Stimulated activated naive CD8-positive, alpha-beta T cell treated with anti-CD3 and anti-CD28 coated beads, Interleukin-15, Interleukin-2, amounts not matched to agents 100 ng/mL and 50 ng/mL, for 24 hours (primary cell): ENCODE measurements around the gene COL8A2.
"Not testable (repeated sequence)": the region's sequence is repeated elsewhere in the genome, so short reads cannot be mapped to it uniquely, and the experiment has no call there.

ENCODE experiments used
- H3K27ac Mint-ChIP-seq: one replicate; pipeline ENCODE4 v1.8.0; 2021; ENCODE audit warnings: mild to moderate bottlenecking, mixed read lengths
- H3K27me3 Mint-ChIP-seq: one replicate; pipeline ENCODE4 v1.8.0; 2021; ENCODE audit warnings: mixed read lengths
- H3K36me3 Mint-ChIP-seq: one replicate; pipeline ENCODE4 v1.8.0; 2021; ENCODE audit warnings: low read depth, mixed read lengths
- H3K4me1 Mint-ChIP-seq: one replicate; pipeline ENCODE4 v1.8.0; 2021; ENCODE audit warnings: low read depth, mixed read lengths
- H3K4me3 Mint-ChIP-seq: one replicate; pipeline ENCODE4 v1.8.0; 2021; ENCODE audit warnings: mild to moderate bottlenecking, mixed read lengths
- H3K9me3 Mint-ChIP-seq: one replicate; pipeline ENCODE4 v1.8.0; 2021; ENCODE audit warnings: mixed read lengths

Gene COL8A2

DNA sequence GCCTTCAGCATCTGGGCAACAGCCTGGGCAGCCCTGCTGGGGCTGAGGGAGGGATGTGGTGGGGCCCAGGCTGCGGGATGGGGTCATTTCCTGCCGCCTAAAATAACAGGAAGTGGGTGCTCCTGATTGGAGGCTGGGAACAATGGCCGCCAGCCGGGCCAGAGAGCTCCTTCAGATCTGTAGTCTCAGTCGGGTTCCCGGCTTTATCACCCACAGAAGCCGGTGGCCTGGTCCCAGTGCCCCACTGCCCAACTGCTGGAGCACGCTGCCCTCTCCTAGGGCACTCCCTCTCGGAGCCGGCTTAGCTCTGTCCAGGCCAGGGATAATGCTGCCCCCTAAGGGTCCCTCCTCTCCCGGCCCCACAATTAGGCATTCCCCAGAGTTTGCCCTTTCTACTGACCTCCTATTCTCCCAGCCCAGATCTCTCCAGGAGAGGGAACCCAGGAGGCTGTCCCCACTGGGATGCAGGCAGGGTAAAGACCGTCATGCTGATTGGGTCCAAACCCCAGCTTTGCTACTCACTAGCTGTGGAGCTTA is 36.0 kb upstream of the COL8A2 start:
- peak overlapping the region; percentile 94 for H3K27ac Mint-ChIP-seq
- H3K4me1 Mint-ChIP-seq = peaks cover 77% of the 10 kb centered on the region
- peaks cover 53% of the 10 kb centered on the region for H3K36me3 Mint-ChIP-seq
- peak overlapping the region; percentile 86 for H3K4me3 Mint-ChIP-seq
- no peaks in the 10 kb centered on the region for H3K27me3 Mint-ChIP-seq
- no peaks in the 10 kb centered on the region for H3K9me3 Mint-ChIP-seq

GRCh38 chr1:36160388-36160948 is 35.4 kb upstream of the COL8A2 start:
- peaks cover 72% of the 10 kb centered on the region for H3K4me1 Mint-ChIP-seq
- H3K9me3 Mint-ChIP-seq = no peaks in the 10 kb centered on the region
- peak overlapping the region; percentile 94 for H3K27ac Mint-ChIP-seq
- H3K4me3 Mint-ChIP-seq = peak overlapping the region; percentile 86
- no peaks in the 10 kb centered on the region for H3K27me3 Mint-ChIP-seq
- peaks cover 50% of the 10 kb centered on the region for H3K36me3 Mint-ChIP-seq

- peaks cover 48% of the 10 kb centered on the region for H3K36me3 Mint-ChIP-seq
- H3K27ac Mint-ChIP-seq = peak overlapping the region; percentile 94
- H3K4me1 Mint-ChIP-seq = peaks cover 70% of the 10 kb centered on the region
- H3K9me3 Mint-ChIP-seq = no peaks in the 10 kb centered on the region
- H3K27me3 Mint-ChIP-seq = no peaks in the 10 kb centered on the region
- peak overlapping the region; percentile 86 for H3K4me3 Mint-ChIP-seq
These were observed 34.8 kb upstream of the COL8A2 start for GRCh38 chr1:36159614-36160387.

DNA sequence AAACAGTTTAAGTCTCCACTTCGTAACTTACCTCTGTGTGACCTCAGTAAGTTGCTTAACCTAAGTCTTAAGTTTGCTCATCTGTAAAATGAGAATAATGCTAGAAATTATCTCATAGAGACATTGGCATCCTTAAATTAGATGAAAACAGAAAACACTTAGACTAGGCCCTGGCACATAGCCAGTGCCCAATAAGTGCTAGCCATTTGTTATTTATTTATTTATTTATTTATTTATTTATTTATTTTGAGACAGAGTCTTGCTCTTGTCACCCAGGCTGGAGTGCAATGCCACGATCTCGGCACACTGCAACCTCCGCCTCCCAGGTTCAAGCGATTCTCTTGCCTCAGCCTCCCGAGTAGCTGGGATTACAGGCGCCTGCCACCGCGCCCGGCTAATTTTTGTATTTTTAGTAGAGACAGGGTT is 33.8 kb upstream of the COL8A2 start:
- H3K4me3 Mint-ChIP-seq = peak overlapping the region; percentile 87
- peaks cover 70% of the 10 kb centered on the region for H3K4me1 Mint-ChIP-seq
- peaks cover 41% of the 10 kb centered on the region for H3K36me3 Mint-ChIP-seq
- H3K27me3 Mint-ChIP-seq, H3K9me3 Mint-ChIP-seq: not testable (repeated sequence)
- H3K27ac Mint-ChIP-seq = peak overlapping the region; percentile 91

GRCh38 chr1:36157973-36158826 is 33.2 kb upstream of the COL8A2 start:
- H3K27me3 Mint-ChIP-seq = no peaks in the 10 kb centered on the region
- peak overlapping the region; percentile 87 for H3K4me3 Mint-ChIP-seq
- H3K27ac Mint-ChIP-seq = peak overlapping the region; percentile 91
- peaks cover 74% of the 10 kb centered on the region for H3K4me1 Mint-ChIP-seq
- no peaks in the 10 kb centered on the region for H3K9me3 Mint-ChIP-seq
- H3K36me3 Mint-ChIP-seq = peaks cover 38% of the 10 kb centered on the region

- Mint-ChIP-seq H3K27me3 (no peaks in the 10 kb centered on the region), H3K9me3 (no peaks in the 10 kb centered on the region), H3K36me3 (peaks cover 29% of the 10 kb centered on the region), H3K4me3 (peak overlapping the region; percentile 87), H3K27ac (peak overlapping the region; percentile 91), H3K4me1 (peaks cover 74% of the 10 kb centered on the region)
These were observed 32.3 kb upstream of the COL8A2 start for GRCh38 chr1:36157115-36157903.

DNA sequence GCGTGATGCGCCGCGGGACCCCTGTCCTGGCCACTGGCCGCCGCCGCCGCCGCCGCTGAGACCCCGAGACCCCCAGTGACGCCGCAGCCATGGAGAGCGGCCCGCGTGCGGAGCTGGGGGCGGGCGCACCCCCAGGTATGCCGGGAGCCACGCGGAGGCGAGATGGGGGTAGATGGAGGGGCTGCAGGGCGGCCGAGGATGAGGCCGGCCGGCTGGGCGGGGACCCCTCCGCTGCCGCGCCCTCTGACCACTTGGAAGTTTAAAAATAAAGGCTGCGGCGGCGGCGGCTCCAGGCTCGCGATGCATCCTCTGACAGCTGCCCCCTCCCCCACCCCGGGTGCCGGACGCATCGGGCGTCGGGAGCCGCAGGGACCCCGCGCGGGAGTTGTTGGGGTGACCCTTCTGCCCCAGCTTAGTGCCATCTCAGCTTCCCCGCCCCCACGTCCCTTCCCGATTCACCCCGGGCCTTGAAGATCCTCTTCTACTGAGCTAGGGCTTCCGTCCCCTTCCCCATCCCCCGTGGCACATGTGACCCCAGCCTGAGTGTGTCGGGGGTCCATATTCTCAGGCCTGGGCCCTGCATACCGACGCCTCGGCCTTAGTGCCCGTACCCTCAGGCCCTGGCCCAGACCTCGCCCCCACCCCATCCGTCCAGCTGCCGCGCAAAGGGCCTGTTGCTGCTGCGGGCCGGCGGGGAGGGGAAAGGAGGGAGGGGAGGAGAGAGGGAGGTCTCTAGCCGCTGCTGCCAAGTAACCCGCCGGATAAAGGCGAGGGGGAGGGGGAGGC is 31.5 kb upstream of the COL8A2 start:
- peak overlapping the region; percentile 87 for H3K4me3 Mint-ChIP-seq
- no peaks in the 10 kb centered on the region for H3K9me3 Mint-ChIP-seq
- H3K4me1 Mint-ChIP-seq = peaks cover 74% of the 10 kb centered on the region
- peak overlapping the region; percentile 91 for H3K27ac Mint-ChIP-seq
- peaks cover 21% of the 10 kb centered on the region for H3K36me3 Mint-ChIP-seq
- H3K27me3 Mint-ChIP-seq = no peaks in the 10 kb centered on the region

DNA sequence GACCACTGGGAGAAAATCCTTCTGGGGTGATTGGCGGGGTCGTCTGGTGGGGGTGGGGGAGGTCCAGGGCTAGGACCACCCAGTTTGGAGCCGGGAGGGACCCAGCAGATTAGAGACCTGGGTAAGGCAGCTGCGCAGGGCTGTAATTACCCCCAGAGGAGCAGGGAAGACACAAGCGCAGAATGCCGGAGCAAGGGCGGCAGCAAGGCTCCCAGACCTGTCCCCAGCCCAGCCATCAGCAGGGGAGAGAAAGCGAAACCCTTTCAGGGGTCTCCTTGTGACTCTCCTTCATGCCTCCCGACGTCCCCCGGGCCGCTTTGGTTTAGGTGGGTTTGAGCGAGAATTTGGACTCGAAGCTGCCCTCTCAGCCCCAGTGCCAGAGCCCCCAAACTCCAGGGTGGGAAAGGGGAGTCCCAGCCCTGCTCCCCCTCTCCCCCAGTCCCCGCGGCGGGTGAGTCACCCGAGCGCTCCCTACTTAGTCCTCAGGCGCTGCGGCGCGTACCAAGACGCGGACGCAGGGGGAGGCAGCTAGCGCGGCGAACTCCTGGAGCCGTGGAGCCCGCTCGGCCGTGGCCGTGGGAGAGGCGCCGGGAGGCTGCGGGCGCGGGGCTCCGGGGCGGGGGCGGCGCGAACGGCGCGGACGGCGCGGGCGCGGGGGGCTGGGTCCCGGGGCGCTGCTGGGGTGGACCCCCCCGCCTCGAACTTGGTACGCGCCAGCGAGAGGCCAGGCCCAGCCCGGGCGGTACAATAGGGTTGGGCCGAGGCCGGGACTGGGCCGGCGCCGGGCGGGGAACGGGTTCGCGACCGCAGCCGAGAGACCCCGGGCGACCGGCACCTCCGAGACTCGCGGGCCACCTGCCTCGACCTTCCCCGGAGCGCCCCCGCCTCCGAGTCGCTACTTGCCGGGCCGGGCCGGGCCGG is 30.6 kb upstream of the COL8A2 start, which contains the start of gene MAP7D1:
Gene MAP7D1, plus strand, starts transcription at position 753 of the 921 bp plus-strand sequence. CDS start 258 bp downstream, outside the sequence.
- no peaks in the 10 kb centered on the region for H3K9me3 Mint-ChIP-seq
- H3K4me3 Mint-ChIP-seq = peak within 1 kb of the TSS; percentile 87
- H3K36me3 Mint-ChIP-seq = peaks cover 15% of the 10 kb centered on the region
- H3K27ac Mint-ChIP-seq = peak within 1 kb of the TSS; percentile 91
- no peaks in the 10 kb centered on the region for H3K27me3 Mint-ChIP-seq
- H3K4me1 Mint-ChIP-seq = peaks cover 73% of the 10 kb centered on the region

DNA sequence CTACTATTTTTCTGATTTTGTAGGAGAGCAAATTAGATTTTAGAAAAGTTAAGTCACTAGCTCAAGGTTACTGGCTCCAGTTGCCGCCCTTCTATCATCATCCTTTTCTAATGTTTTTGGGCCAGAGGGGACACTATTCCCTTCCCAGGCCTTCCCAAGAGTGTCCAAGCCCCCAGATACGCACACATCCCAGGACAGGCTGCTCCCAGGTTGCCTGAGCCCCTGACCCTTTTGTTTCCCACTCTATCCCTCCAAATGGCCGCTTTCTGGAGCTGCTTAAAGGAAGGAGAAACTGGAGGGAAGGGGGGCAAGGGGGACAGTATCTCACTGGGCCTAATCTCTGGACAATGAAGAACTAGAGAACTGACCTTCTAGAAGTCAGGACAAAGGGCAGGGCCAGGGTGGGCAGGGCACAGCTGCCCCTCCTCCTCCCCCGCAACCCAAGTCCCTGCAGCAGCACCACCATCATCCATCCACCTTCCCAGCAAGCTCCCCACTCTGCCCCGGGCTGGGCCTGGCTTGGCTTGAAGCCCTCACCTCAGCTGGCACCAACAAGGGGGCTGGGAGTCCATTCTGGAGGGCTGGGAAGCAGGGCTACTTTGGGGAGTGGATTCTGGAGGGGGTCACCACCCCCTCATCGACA is 29.9 kb upstream of the COL8A2 start:
- Mint-ChIP-seq H3K4me3 (peak overlapping the region; percentile 80), H3K27ac (peak overlapping the region; percentile 85), H3K4me1 (peaks cover 73% of the 10 kb centered on the region), H3K27me3 (no peaks in the 10 kb centered on the region), H3K36me3 (peaks cover 15% of the 10 kb centered on the region), H3K9me3 (no peaks in the 10 kb centered on the region)

DNA sequence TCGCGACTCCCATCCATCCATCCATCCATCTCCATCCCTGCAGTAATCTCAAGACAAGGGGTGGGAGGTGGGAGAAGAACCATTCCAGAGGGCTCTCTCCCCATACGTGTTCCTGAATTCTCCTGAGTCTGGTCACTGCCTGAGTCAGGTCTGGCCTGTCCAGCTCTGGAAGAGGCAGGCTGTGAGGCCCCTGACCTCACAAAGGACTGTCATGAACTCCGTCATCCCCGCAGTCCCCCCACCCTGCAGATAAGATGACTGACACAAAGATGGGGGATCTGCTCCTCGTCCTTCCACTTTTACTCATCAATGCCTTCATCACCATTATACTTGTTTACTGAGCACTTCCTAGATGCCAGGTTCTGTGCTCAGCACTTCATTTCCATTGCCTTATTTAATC is 29.3 kb upstream of the COL8A2 start:
- Mint-ChIP-seq H3K4me3 (peak overlapping the region; percentile 80), H3K36me3 (peaks cover 11% of the 10 kb centered on the region), H3K4me1 (peaks cover 73% of the 10 kb centered on the region), H3K27me3 (no peaks in the 10 kb centered on the region), H3K27ac (peak overlapping the region; percentile 85), H3K9me3 (no peaks in the 10 kb centered on the region)

DNA sequence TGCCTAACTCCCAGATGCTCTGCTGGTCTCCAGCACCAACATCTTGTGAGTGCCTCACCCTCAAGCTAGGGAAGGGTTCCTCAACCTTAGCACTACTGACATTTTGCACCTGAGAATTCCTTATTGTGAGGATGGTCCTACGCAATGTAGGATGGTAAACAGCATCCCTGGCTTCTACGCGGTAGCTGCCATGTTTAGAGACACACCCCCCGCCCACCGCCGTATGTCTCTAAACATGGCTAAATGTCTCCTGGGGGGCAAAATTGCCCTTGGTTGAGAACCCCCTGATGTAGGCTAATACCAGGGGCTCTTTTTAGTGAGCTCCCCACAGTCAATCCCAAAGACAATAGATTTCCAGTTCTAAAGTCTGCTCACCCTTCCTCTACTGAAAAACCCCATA is 28.5 kb upstream of the COL8A2 start:
- no peaks in the 10 kb centered on the region for H3K27me3 Mint-ChIP-seq
- peaks cover 74% of the 10 kb centered on the region for H3K4me1 Mint-ChIP-seq
- H3K9me3 Mint-ChIP-seq = no peaks in the 10 kb centered on the region
- H3K27ac Mint-ChIP-seq = peak overlapping the region; percentile 12
- H3K4me3 Mint-ChIP-seq = no peak overlapping the region
- H3K36me3 Mint-ChIP-seq = peaks cover 8% of the 10 kb centered on the region

DNA sequence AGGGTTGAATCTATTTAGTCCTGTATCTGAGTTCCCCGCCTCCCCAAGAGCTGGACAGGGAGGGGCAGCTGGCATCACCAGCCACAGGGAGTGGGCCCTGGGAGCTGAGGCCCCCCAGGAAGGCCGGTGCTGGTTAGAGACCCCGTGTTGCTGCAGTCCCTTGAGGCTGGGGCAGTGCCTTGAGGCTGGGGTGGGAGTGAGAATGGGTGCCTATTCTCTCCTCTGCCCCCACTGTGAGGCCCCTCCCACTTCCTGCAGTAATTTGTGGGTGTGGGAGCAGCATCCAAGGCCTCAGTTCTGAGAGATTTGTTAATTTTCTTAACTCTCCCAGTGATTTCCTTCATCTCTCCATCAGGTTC is 26.8 kb upstream of the COL8A2 start:
- Mint-ChIP-seq H3K9me3 (no peaks in the 10 kb centered on the region), H3K27me3 (no peaks in the 10 kb centered on the region), H3K4me1 (peaks cover 73% of the 10 kb centered on the region), H3K4me3 (peak overlapping the region; percentile 55), H3K27ac (peak overlapping the region; percentile 86), H3K36me3 (peaks cover 9% of the 10 kb centered on the region)
